D341Med (cell line): ENCODE measurements around the gene CSF3.

Source experiments
- DNase-seq: peaks from one replicate; pipeline ENCODE4 v3.0.0; 2012; ENCODE audit warnings: low spot score

CSF3 gene, protein sequence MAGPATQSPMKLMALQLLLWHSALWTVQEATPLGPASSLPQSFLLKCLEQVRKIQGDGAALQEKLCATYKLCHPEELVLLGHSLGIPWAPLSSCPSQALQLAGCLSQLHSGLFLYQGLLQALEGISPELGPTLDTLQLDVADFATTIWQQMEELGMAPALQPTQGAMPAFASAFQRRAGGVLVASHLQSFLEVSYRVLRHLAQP

DNA sequence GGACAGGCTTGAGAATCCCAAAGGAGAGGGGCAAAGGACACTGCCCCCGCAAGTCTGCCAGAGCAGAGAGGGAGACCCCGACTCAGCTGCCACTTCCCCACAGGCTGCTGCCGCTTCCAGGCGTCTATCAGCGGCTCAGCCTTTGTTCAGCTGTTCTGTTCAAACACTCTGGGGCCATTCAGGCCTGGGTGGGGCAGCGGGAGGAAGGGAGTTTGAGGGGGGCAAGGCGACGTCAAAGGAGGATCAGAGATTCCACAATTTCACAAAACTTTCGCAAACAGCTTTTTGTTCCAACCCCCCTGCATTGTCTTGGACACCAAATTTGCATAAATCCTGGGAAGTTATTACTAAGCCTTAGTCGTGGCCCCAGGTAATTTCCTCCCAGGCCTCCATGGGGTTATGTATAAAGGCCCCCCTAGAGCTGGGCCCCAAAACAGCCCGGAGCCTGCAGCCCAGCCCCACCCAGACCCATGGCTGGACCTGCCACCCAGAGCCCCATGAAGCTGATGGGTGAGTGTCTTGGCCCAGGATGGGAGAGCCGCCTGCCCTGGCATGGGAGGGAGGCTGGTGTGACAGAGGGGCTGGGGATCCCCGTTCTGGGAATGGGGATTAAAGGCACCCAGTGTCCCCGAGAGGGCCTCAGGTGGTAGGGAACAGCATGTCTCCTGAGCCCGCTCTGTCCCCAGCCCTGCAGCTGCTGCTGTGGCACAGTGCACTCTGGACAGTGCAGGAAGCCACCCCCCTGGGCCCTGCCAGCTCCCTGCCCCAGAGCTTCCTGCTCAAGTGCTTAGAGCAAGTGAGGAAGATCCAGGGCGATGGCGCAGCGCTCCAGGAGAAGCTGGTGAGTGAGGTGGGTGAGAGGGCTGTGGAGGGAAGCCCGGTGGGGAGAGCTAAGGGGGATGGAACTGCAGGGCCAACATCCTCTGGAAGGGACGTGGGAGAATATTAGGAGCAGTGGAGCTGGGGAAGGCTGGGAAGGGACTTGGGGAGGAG lies at the start of gene CSF3:
CSF3 (plus strand) TSS at position 436 of the 993 bp plus-strand sequence; CDS start at position 471, 35 bp downstream.
- DNase-seq: peak; percentile 50

DNA sequence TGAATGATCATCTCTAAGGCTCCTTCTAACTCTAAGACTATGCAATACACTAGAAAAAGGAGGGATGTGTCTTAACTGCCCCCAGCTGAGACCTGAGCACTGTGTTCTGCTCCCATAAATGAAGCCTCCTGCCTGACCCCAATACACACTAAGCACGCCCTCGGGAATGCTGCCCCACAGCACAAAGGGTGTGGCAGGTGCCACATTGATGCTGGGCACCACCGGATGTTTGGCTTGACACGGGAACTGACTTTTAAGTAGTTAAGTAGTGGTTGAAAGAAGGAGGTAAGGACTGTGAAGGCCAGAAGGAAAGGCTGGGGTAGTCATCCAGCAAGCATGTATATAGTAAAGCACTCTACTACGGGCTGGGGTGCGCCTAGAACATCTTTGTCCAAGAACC lies 48.5 kb upstream of the CSF3 start:
- no peak for DNase-seq

DNA sequence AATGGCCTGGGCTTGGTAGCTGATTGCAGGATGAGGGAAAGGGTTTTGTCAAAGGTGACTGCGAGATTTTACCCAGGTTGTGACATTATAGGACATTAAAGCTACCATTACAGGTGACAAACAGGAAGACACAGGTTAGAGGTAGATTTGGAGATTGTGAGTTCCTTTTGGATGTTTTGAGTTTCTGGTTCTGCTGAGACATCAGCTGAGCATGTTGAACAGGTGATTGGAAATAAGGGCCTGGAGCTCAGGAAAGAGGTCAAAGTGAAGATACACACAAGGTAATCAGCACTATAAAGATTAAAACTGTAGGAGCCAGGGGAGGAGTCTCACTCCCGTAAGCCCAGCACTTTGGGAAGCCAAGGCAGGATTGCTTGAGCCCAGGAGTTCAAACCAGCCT lies 46.5 kb upstream of the CSF3 start:
- no peak for DNase-seq

DNA sequence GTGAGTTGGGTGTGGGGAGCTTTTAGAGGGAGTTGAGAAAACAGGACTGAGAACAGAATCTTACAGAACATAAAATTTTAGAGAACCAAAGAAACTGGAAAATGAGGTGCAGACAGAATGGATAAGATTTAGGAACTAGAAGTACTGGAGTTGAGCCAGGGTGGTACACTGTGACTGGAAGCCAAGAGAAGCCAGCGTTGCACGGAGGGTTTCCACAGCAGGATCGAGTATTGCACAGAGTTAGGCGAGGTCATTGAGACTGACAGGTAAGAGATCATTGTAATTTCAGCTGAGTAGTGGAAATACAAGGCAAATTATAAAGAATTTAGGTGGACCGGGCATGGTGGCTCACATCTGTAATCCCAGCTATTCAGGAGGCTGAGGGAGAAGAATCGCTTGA lies 45.9 kb upstream of the CSF3 start:
- DNase-seq: no peak

DNA sequence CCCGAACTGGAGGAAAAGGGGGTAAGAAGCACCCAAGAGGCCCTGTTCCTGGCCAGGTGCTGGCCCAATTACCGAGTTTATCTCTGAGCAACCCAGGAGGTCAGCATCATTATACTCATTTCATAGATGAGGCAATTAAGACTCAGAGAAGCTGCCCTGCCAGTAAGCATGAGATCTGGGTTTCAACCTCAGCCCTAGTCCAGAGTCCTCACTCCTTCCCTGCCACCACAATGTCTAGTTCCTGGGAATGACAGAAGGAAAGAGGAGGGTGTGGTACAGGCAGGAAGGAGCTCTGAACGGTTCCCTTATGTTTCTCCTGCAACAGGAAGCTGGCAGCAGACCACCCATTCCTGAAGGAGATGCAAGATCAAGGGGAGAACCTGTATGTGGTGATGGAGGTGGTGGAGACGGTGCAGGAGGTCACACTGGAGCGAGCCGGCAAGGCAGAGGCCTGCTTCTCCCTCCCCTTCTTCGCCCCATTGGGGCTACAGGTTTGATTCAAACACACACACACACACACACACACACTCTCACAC lies 45.0 kb upstream of the CSF3 start:
- DNase-seq: no peak

DNA sequence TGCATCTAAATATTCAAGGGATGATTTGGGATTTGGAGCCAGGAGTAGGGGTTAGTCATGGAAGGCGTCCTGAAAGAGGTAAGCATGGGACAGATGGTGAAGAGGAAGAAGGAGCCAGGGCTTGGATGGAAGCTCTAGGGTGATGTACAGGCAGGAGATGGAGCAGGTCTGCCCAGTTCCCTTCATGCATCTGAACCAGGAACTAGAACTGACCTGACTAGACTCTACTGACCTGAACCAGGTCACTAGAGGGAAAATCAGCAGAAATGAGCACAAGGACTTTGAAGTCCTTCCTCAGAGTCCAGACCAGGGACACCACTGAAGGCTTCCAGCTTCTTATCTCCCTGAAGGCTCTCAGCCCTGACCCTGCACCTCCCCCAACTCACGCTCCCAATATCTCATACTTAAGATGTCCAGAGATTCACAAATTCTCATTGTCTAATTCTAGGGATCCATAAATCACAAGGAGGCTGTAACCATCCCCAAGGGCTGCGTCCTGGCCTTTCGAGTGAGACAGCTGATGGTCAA lies 44.1 kb upstream of the CSF3 start:
- DNase-seq: no peak

DNA sequence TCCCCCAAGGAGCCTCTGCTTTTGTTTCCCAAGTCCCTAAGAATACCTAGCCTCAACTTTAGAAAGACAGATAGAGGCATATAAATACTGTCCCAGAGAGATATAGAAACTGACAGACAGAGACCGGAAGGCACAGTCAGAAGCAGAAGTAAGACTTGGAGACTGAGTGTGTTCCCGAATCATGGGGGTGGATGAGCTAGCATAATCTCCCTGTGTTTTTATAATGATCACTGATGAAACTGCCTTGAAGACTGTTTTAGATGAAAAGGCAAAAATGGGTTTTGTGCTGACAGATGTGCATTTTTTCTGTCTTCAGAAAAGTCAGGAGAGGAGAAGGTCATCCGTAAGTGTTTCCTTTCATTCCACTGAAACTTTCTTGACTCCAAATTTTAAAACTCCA lies 43.0 kb upstream of the CSF3 start:
- DNase-seq: no peak

DNA sequence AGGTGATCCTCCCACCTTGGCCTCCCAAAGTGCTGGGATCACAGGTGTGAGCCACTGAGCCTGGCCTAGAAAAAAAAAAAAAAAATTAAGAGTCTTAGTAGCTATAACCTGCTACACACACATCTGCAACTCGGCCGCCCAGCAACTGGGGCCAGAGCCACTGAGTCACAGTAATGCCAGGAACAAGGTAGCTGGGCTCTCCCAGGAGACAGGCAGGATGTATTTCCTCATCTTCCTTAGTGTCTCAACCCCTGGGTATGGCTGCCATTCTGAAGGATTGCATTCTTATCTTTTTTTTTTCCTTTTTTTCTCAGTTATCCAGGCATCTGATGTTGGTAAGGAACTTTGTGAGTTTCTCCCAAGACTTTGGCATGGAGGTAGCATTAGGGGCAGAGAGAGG lies 41.7 kb upstream of the CSF3 start:
- no peak for DNase-seq

DNA sequence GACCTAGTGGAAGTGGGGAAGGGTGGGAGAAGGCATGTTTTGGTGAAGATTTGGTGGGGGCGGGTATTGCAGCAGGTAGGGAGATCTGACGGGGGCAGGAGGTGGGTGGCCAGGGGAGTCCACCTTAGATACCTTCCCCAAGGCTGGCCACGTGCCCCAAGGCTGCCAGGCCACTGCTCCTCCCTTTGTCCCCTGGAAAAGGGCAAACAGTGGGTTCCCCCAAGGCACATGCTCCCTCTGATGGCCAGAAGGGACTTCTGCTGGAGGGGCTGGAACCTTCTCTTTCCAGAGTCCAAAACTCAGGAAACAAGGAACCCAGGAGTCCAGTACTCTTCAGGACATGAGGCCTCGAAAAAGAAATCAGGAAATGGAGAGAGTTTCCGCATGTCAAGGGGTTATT lies 40.8 kb upstream of the CSF3 start:
- DNase-seq: no peak

DNA sequence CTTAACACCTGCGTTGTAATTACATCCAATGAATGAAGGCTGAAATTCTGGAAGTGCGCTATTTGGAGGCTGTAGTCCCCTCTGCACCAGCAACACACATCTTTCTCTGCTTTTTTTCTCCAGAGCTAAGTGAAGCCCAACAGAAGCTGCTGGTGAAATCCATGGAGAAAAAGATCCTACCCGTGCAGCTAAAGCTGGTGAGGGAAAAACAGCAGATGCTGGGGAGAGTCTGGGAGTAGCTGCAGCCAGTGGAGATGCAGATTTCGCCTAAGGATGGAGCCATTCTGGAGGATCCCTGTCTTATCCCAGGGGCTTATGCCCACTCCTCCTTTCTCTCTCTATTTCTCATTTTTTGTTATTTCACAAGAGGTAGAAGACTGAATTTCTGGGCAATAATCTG lies 39.4 kb upstream of the CSF3 start:
- no peak for DNase-seq

DNA sequence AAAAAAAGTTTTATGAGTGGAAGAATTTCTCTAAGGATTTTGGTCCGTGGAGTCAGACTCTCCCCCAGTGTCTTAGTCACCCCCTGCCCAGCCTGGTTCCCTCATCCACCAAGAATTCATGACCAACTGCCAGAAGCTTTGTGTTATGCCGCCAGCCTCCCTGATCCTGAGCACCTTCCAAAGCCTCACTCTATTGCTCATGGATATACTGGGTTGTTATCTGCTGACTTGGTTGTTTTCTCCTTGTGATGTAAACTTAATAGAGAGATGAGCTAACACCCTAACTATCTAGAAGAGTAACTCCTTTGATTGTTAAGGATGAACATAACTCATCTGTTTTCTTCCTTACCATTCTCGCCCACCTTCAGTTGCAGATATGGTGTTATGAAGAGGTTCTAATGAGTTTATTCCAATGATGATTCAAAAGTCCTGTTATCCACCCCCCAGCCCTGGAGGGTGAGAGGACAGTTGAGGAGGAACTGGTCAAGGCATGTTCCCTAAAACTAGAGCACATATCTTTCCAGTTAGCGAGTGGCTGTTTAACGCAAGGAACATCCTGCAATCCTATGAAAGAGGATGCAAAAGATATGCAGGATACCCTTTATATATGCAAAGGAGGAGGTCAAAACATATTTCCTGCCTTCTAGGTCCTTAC lies 36.1 kb upstream of the CSF3 start:
- no peak for DNase-seq

DNA sequence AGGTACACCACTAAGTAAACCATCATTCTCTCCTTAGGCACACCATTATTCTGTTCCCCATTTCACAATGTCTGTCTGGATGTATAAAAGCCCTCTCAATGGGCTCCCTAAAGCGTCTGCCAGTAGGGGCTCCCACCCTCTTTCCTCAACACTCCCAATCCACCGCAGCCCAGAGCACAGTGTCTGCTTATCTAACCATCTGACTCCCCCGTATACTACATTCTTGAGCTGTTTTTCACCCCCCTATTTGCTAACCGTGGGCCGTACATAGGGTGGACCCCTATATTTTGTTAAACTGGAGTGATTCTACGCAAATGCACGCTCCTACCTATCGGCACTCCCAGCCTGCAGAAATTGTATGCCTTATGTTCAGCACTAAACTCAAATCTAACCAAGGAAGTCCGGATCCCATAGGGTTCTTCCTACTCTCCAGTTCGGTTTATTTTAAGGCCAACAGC lies 35.3 kb upstream of the CSF3 start:
- peak; percentile 67 for DNase-seq

DNA sequence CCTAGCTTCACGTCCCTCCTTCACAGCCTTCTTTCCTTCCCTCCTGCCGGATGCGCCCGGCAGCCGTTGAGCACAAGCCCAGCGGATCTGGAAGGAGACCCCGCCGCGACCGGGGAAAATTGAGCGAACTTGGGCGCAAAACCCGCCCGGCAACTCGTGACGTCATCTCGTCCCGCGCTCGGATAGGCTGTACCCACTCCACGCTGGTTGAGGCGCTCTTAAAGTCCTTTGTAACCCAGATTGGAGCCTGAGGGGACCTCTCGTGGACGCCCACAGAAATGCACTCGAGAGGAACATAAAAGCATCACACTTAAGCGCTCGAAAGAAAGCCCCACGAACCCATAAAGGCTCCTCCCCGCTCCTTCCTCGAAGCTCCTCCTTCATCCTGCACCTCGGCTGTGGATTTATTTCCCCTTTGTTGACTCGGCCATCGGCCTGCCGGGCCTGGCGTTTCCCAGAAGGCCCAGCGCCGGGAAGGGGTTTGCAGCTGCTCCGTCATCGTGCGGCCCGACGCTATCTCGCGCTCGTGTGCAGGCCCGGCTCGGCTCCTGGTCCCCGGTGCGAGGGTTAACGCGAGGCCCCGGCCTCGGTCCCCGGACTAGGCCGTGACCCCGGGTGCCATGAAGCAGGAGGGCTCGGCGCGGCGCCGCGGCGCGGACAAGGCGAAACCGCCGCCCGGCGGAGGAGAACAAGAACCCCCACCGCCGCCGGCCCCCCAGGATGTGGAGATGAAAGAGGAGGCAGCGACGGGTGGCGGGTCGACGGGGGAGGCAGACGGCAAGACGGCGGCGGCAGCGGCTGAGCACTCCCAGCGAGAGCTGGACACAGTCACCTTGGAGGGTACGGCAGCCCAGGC lies 34.7 kb upstream of the CSF3 start, which contains the start of gene PSMD3:
PSMD3 (plus strand) TSS at position 457 of the 856 bp plus-strand sequence; CDS start at position 621, 164 bp downstream.
- peak; percentile 98 for DNase-seq

DNA sequence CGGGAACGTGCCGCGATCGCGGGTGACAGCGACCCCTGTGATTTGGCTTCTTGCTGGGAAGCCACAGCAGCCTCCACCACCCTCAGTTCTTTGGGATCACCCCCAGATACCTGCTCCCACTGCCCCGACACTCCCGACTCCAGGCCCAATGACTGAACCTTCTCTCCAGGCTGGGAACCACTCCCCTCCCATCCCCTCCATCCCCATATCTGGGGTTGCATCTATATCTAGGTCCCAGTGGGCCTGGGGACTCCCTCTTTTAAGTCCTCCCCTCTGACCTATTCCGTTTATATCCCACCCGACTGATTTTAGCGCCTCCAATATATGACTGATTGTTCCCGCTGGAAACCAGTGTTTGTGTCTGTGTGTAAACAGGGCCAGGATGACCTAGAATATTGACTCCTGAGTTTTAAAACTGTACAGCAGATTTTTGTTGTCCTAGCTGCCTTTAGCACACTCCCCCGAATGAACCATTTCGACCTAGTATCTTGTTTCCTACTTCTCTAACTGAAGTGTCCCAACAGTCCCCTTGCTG lies 34.0 kb upstream of the CSF3 start:
- DNase-seq: peak; percentile 67

DNA sequence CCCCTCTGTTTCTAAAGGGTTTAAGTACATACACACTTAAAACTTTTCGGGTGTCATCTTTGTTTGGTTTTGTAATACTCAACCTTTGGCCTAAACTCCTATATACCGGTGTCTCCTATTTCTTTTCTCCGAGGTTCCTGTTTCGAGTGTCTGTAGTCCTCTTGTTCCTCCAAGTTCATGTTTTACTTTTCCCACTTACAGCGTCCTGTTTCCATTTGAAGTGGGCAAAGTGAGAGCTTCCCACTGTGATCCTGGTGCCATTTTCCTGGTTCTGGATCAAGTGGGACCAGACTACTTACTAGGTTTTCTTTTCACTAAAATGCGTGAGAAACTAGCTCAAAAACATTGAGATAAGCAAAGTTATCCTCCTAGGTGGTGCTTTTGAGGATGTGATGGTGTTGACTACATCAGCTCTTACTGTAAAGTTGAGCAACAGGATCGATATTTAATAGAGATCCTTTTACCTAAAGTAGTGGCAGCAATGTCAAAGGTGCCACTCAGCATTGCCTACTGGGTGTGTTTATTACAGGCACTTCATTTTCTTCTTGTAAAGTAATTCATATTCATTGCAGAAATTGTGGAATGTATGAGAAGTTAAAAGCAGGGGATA lies 33.4 kb upstream of the CSF3 start:
- no peak for DNase-seq

DNA sequence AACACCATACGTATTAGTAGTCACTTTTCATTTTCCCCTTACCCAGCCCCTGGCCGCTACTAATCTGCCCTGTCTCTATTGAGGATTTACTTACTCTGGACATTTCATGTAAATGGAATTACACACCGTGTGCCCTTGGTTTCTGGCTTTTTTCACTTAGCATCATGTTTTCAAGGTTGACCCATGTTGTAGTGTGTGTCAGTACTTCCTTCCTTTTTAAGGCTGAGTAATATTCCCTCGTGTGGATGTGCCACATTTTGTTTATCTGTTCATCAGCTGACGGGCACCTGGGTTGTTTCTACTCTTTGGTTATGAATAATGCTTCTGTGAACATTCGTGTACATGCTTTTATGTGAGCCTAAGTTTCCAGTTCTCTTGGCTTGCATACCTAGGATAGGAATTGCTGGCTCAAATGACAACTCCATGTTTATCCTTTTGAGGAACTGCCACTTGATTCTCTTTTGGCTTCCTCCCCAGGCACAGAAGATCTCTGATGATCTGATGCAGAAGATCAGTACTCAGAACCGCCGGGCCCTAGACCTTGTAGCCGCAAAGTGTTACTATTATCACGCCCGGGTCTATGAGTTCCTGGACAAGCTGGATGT lies 26.9 kb upstream of the CSF3 start:
- DNase-seq: no peak

DNA sequence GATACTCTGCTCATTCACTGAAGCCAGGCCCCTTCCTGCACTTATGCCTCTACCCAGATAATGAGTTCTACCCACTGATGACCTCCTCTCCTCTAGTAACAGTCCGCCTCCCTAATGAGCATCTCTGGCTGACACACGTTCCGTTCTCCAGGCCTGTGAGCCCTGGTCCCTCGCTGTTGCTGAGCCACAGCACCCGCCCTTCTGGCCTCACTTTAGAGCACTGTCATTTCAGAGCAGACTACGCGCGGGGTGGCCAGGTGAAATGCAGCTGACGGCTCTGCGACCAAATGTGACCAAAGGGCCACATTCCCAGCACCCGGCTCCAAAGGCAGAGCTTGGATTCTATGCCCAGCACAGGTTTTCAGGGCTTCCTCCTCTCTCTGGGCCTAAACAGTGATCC lies 20.8 kb upstream of the CSF3 start:
- peak; percentile 31 for DNase-seq

DNA sequence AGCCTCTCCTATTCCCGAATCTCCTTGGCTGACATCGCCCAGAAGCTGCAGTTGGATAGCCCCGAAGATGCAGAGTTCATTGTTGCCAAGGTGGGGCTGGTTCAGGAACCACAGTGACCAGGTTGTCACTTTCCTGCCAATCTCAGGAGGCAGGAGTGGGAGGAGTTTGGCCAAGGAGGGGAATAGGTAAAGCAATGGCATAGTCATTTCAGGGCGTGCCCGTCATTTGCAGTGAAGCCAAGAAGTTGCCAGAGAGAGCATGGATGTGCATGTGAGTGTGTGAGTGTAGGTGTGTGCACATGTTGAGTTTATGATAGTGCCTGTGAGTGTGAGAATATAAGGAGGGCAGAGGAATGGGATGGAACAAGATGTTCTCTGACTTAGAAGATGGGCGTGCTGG lies 19.8 kb upstream of the CSF3 start:
- DNase-seq: peak; percentile 28

DNA sequence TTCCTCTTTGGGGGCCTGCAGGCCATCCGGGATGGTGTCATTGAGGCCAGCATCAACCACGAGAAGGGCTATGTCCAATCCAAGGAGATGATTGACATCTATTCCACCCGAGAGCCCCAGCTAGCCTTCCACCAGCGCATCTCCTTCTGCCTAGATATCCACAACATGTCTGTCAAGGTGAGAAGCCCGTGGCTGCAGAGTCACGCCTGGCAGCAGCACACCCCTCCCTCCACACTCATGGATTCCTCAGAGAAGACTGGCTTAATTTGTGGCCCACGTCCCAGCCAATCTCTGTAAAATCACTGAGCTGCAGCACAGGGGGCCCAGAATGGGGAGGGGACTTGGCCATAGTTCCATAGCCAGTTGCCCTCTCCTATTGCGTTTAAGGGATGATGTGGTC lies 19.1 kb upstream of the CSF3 start:
- DNase-seq: peak; percentile 24

DNA sequence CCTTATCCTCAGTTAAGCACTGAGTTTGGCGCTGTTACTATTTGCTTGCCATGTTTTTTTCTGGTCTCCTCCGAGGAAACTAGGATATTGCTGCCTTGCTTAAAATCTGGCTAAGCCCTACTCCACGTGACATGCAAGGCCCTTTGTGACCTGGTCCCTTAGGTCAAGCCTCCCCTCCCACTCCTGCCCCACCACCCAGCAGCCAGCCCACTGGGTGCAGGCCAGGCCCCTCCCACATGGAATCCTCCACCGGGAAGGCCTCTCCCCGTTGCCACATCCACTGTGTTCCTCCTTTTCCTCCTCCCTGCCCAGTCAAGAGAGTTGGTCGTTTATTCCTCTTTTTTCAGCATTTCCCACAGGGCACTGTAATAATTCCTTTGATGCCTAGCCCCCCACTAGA lies 18.4 kb upstream of the CSF3 start:
- peak; percentile 30 for DNase-seq
